GM19455 (cell line): ENCODE data around the gene PTPRT.

Source experiments
- ATAC-seq: cut with Tn5 transposase; IDR thresholded peaks from one replicate; pipeline ENCODE4 v1.9.1; 2021; ENCODE audit not compliant: unreplicated experiment

PTPRT gene

DNA sequence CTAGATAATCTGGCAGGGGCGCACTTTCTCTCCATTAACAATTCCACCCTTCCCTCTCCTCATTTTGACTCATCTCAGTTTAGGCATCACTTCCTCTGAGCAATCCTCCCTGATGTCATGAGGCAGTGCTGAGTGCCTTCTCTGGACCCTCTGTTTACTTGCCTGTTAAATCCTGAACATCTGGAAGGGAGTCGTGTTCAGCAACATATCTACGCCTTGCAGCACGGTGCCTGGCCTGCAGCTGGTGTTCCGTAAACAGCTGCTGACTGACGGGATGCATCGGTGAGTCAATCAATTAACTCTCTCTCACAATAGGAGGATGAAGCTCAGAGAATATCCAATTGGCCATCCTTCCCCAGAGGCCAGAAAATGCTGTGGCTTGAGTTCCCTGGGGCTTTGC lies 613.5 kb downstream of the PTPRT start:
- ATAC-seq = no peak

DNA sequence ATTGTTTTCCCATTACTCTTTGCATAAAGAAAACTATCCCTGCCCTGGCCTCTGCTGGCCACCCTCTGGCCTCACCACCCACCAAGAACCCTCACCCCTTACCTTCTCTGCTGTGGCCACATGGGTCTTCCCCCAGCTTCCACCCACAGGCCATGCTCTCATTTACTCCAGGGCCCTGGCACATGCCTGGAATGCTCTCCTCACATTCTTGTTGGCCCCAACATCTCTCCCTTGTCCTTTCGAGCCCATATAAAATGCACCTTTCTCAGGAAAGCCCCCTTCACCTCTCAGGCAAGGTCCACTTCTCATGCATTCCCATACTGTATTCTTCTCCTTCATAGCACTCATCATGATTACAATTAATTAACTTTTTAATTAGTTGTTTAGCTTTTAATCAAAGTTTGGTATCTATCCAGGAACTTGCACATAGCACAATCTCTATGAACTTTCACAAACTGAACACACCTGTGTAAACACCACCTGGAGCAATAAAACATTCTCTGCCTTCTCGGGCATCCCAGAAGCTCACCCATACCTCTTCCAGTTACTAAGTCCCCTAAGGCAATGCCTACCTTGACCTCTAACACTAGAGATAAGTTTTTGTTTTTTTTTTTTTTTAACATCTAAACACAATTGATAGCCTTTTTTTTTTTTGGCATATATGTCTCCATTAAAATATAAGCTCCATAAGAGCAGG lies 617.2 kb downstream of the PTPRT start:
- no peak for ATAC-seq

DNA sequence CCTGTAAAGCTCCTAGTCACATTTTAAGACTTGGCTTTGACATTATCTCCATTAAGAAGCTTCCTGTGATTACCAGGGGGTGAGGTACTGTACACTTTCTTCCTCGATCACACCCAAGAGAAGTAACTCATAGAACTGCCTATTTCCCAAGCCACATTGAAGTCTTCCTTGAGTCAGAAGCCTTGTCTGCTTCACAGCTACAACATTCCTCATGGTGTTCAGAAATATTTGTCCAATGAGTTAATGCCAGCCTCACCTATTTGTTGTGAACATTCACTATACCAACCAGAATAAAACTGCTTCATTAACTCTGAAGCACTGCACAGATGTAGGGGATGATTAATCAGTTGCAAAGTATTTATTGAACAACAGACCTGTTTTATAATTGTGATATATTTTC lies 622.3 kb downstream of the PTPRT start:
- ATAC-seq = no peak

DNA sequence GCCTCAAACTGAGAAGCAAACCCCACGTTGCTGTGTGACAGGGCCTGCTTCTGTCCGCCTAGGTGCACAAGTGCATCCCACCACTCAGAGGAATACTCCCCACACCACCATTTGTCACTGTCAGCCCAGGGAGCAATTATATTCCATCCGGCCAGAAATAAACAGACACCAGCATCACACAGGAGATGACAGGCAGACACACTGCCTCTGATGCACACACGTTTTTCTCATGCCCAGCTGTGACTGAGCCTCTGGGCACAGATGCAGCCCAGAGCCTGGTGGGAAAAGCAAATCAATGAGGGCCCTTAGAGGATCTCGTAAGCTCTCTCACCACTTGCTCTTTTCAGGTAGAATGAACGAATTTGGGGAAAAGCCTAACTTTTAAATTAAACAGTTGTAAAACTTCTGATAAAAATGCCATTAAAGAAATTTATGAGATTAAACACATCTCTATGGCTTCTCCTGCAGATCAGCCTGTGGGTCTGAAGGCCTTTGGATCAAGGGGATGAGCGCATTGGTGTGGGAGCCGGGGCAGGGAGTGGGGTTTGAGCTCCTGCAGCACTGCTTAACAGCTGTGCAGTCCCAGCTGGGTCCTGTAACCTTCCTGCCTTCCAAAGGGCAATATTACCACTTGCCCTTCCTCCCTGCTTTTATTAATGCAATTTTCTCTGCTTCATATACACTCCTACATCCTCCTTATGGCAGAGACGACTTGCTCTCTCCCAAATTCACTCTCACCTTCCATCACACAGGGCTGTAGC lies 624.3 kb downstream of the PTPRT start:
- no peak for ATAC-seq

DNA sequence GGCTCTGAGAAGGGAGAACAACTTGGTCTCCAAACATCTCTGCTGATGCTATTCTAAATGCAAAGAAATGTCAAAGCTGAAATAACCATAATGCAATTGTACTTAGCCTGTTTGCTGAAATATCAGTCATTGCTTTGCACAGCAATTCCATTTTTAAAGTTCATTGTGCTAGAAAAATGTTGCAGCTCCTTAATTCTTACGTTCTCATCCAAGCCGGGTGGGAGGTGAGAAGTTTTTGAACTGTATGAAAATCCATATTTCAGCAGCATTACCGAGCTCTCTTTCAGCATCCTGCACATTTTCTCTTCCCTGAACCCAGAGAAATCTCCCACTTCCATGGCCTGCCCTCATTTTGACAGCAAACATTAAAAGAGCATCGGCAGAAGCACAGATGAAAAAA lies 630.0 kb downstream of the PTPRT start:
- no peak for ATAC-seq

DNA sequence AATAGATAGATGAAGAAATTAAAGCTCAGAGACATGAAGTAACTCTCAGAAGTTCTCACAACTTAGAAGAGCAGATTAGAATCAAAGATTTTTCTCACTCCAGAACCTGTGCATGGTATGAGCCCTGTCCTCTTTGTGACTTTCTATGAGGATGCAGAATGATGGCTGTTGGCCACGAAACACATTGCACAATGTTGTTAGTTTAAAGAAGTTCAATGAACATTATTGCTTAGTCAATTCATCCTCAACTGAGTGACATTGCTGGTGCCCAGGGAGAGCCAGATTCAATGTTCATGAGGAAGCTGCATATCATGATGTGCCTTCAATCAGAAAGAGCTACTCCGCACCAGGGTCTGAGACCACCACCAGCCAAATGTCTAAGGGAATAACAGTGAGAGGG lies 633.1 kb downstream of the PTPRT start:
- no peak for ATAC-seq

DNA sequence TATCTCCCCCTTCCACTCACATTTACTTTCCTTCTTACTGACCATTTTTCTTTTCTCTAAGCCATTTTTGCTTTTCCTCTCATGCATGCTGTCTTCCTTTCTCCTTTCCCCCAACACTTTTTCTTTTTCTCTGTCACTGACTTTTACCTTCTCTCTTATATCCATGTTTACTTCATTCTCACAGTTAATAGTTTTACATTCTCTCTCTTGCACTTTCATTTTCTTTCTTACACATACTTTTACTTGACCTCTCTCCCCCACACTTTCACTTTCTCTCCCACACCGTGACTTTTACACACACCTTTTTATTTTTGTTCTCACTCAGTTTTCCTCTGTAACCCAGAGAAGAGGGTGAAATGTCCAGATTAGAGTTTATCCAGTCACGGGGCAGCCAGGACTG lies 636.3 kb downstream of the PTPRT start:
- no peak for ATAC-seq

DNA sequence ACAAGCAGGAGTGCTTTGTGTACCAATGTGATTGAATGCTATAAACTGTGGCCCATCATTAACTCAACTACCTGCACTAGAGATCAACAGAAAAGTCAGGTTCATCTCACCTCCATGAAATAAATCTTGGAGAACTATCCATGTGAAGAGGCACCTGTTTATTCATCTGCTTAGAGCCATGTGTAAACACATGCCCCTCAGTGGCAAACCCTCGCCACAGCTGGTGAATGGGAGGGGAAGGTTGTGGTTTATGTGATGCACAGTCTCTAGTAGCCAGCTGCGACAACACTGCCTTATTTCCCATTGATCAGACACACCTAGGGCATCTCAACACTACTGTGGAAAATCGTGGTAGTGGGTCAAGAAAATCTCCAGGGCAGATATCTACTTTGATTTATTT lies 640.2 kb downstream of the PTPRT start:
- no peak for ATAC-seq

DNA sequence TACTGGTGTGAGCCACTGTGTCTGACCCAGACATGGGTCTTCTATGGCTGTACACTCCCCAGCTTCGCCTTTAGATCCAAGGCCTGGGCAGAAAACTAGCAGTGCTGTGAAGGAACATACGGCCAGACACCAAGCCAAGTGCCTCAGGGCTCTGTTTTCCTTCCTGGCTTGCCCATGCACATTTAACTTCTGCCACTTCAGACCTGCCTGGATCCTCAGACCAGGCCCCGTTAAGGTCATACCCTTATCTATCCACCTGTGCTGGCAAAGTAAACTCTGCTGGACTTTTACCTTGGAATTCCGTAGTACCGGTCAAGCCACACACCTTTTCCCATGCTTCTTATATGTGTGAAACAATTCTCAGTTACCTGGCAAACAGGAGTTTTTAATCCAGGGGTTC lies 644.8 kb downstream of the PTPRT start:
- no peak for ATAC-seq

DNA sequence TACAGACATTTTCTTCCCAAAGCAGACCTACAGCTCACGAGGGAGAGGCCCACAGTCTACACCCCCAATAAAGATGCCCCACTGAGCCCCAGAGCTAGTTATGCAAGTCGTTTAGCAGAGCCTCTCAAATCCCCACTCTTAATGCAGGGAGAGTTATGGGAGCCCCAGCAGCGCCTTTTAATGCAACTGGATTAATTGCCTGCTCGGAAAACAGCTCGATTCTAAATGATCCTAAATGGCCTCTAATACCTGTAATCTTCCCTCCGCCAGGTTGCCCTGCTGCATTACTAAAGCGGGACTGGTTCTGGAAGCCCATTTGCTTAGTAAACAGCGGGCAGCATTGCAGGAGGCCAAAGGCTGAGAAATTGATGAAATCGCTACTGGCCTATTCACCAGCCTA lies 656.9 kb downstream of the PTPRT start:
- no peak for ATAC-seq

DNA sequence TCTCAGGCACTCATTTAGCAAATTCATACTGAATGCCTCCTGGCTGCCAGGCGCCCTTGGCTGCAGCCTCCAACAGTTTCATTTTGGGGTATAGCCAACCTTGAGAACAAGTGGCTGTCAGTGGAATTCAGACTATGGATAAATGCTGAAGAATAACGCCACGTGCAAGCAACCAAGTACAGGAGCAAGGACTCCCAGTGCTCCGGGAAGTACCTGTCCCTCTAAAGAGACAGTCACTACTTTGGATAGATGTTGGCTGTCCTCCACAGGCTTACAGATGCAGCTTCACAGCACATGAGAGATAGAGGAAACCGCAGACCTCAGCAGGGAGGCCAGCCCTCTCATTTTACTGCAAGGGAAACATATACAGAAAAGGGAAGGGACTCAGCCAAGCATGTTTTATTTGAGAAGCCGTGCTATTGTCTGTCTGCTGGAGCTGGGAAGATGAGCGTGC lies 658.2 kb downstream of the PTPRT start:
- ATAC-seq = no peak

DNA sequence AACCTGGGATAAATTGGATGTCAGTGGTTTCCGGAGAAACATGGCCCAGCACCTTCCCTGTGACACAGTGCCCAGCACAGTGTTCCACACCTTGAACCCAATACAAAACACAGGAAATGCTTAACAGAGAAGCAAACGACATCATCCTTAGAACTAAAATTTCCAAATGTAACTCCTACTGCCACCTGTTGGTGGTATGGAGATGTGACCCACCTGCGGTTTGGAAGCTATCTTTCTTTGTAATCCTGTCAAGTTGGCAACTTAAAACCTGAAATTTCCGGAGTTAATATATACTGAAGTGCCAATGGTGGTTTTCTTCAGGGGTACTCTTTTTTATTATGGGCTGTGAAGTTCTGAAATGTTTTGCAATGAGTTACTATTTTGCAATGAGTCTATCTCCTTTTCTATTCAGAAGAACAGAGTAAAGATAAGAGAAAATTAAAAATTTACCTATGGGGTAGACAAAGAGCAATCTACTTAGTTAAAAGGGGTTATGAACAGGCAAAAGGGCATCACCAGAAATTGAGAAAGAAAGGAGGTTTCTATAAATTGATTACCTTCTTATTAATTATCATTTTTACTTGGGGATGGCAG lies 658.8 kb downstream of the PTPRT start:
- ATAC-seq = no peak

DNA sequence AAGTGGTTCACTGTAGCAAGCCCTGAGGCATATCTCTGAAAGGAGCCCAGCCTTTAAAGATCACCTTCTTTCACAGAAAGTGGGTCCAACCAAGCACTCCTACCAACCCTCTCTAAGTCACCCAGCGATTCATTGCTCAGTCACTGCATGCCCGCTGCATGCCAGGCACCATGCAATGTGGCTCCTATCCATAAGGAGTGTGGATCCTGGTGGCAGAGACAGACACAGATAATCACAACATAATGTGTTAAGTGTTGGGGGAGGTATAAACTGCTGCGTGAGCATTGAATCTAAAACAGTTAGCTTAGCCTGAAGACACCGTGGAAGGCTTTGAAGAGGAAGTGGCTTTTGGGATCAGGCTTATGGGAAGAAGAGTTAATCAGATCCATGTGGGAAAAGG lies 659.5 kb downstream of the PTPRT start:
- ATAC-seq = no peak

DNA sequence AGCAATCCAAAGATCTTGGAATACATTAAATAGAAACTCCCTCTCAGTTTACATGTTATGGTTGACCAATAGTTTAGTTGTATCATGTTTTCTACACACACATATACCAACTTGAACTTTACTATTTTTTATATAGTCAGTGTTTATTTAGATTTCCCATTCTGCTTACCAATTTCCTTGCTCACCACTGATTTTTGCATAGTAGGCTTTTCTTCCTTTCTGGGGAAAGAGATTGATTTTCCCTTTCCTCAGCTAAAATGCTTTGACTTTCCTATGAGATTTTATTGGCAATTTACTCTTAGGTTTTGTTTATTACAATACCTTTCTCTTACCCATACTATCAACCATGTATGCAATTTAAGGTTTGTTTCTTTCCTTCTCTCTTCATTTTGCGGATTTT lies 665.6 kb downstream of the PTPRT start:
- ATAC-seq = no peak

DNA sequence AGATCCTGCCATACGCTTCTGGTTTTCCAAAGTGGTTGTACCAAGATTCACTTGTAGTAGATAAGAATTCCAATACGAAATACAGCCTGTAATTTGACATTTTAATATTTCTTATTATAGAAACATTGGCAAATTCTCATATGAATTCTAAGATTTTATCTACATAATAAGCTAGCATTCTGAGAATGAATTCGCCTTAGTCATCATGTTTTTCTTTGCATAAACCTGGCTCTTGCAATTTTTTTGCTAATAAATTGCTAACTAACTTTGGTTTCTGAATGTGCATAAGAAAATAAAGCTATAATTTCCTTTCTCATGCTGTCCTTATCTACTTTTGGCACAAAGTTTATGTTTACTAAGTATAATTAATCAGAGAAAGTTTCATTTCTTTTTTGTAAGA lies 673.0 kb downstream of the PTPRT start:
- no peak for ATAC-seq

DNA sequence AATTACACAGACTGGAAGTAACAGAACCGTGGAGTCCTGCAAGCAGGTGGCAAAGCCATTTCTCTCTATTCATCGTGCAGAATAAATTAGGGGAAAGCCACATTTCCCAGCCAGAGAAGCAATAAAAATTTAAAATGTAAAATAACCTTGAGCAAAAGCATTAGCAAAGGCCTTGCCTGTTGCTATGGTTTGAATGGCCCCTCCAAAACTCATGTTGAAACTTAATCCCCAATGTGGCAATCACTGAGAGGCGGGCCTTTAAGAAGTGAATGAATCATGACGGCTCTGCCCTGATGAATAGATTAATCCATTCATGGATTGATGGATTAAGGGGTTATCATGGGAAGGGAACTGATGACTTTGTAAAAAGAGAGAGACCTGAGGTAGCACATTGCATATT lies 679.0 kb downstream of the PTPRT start:
- no peak for ATAC-seq

DNA sequence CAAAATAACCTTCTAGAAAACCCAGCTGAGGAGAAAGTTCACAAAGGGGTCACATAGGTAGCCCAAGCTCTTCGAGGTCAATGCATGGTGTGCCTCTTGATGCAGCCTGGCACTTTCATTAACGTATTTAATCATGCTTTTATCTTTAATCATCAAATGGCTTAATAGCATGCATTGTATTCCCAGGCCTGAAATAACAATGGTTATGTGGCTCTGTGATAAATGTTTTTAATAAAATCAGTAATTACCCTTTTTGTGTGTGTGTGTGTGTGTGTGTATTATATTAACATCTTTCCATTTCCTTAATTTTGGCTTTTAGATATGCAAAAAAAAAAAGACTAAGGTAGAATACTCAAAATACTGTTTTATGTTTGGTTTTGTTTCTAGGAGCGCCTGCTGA lies 681.8 kb downstream of the PTPRT start:
- ATAC-seq = no peak

DNA sequence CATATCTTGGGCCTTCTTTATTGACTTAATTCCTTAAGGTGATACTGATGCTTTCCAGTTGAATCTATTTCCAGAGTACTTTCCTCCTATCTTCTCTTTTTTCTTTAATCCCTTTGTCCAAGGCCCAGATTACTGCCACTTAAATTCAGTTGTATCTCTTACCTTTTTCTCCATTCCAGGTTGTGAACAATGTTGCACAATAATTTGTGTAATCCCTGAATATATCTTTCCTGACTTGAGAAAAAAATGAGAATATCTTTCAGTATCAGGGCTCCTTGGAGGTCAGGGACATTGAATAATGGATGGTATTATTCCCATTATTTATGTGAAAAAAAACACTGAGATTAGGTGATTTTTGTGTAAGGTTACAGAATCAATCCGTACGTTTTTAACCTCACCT lies 683.3 kb downstream of the PTPRT start:
- ATAC-seq = no peak

DNA sequence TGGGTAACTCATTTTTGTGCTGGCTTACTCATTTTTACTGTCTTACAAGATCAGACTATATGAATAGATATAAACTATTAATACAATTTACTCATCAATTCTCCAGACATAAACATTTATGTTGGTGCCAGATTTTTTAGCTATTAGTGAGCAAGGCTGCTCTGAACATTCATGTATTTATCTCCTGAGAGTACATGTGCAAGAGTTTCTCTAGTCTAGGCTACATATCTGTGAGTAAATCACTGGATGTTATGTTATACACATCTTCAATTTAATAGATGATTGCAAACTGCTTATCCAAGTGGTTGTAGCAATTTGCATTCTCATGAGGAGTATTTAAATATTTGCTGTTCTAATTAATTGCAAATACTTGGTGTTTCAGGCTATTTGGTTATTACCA lies 687.1 kb downstream of the PTPRT start:
- no peak for ATAC-seq

DNA sequence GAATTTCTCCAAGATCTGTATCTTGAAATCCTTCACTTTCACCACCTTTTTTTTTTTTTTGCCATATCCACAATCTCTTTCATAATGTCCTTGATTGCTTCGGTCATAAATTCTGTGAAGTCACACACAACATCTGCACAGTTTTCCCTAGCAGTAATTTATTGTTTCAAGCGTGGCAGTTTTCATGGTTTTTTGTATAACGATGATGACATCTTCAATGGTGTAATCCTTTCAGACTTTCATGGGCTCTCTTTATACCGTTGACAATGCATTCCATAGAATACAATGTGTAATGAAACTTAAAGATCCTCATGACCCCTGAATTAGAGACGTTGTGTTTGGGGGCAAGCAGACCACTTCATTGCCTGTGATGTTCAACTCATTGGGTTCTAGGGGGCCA lies 693.1 kb downstream of the PTPRT start:
- ATAC-seq = no peak

DNA sequence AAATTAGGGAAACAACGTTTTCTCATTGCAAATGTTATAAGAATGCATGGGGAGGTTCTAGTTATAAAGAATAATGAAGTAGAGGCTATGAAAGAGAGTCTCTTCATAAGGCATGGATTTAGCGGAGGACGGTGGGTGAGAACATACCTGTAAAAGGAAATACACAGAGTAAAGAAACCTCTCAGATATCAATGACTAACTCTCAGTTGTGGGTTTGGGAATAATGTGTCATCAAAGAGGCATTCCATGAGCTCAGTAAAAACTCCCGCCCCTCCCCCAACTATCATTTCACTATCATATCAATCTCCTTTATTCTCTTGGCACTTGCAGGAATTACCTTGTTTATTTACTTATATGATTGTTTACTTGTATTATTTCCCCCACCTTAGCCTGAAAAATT lies 695.4 kb downstream of the PTPRT start:
- no peak for ATAC-seq

DNA sequence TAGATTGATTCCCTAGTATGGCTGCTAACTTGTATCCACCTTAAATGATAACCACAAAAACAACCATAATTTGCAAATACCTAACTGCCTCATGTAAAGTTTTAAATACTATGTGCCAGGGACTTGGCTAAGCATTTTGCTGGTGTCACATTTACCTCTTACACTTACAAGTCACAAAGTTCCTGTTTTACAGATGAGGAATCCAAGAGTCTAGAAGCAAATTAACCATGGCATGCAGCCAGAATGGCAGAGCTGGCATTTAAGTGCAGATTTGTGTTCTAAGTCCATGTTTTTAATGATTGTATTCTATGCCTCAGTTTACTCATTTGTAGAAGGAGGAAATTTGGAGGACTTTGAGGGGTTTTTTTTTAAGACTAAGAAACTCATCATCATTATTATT lies 696.7 kb downstream of the PTPRT start:
- ATAC-seq = no peak
